AG04450 (cell line): ENCODE measurements around the gene HAUS1. TPM values are rescaled to one million over a fixed set of nuclear protein-coding genes. Genes with fewer than 3 reads are reported as not detected.

Source experiments
- CTCF ChIA-PET: fragments of 300-600, 350-600 bp; formaldehyde crosslinking; extraction: SDS; loops from one replicate; lab custom pipeline; 2022; ENCODE audit warnings: antibody characterized with exemption, inconsistent platforms; lab: Charles Lee
- POLR2A ChIA-PET: fragments of 350-600 bp; formaldehyde crosslinking; extraction: SDS; loops from one replicate; lab custom pipeline; 2021; ENCODE audit warnings: antibody characterized with exemption, inconsistent platforms; lab: Yijun Ruan, JAX
- DNase-seq: peaks from one replicate; pipeline ENCODE4 v3.0.0-alpha.2; 2011; ENCODE audit warnings: low read depth, low spot score
- H3K27ac ChIP-seq: one replicate; pipeline ENCODE4 v1.5.1; 2012; ENCODE audit warnings: low read depth, low read length, control low read depth
- H3K27me3 ChIP-seq: one replicate; pipeline ENCODE4 v1.6.0; 2012; ENCODE audit warnings: low read length; ENCODE audit not compliant: control insufficient read depth, insufficient read depth
- H3K4me3 ChIP-seq: 2 replicates; pipeline ENCODE4 v1.5.1; 2011; ENCODE audit warnings: mild to moderate bottlenecking, low read depth, low read length, control low read depth
- H3K9me3 ChIP-seq: 2 replicates; pipeline ENCODE4 v1.5.1; 2012; ENCODE audit warnings: low read length; ENCODE audit not compliant: control insufficient read depth, insufficient read depth
- CTCF ChIP-seq: IDR thresholded peaks from 2 replicates; pipeline ENCODE4 v1.5.1; 2011; ENCODE audit warnings: low read depth, low read length, control low read depth, inconsistent platforms
- polyA minus RNA-seq: library from RNA; depleted of rRNA, polyadenylated mRNA; stranded (reverse); fragments of >200 nt; gene quantifications from 2 replicates; pipeline ENCODE4 v1.2.3, GENCODE V29; 2011; rRNA and poly(A)+ RNA removed
- polyA plus RNA-seq: library from polyadenylated mRNA; depleted of rRNA; stranded (reverse); fragments of >200 nt; gene quantifications from 2 replicates; pipeline ENCODE4 v1.2.3, GENCODE V29; 2011; rRNA removed

Gene HAUS1, protein sequence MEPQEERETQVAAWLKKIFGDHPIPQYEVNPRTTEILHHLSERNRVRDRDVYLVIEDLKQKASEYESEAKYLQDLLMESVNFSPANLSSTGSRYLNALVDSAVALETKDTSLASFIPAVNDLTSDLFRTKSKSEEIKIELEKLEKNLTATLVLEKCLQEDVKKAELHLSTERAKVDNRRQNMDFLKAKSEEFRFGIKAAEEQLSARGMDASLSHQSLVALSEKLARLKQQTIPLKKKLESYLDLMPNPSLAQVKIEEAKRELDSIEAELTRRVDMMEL
- polyA plus RNA-seq (35.8 and 39.8 TPM in 2 replicates), polyA minus RNA-seq (10.4 and 14.5 TPM in 2 replicates)

DNA sequence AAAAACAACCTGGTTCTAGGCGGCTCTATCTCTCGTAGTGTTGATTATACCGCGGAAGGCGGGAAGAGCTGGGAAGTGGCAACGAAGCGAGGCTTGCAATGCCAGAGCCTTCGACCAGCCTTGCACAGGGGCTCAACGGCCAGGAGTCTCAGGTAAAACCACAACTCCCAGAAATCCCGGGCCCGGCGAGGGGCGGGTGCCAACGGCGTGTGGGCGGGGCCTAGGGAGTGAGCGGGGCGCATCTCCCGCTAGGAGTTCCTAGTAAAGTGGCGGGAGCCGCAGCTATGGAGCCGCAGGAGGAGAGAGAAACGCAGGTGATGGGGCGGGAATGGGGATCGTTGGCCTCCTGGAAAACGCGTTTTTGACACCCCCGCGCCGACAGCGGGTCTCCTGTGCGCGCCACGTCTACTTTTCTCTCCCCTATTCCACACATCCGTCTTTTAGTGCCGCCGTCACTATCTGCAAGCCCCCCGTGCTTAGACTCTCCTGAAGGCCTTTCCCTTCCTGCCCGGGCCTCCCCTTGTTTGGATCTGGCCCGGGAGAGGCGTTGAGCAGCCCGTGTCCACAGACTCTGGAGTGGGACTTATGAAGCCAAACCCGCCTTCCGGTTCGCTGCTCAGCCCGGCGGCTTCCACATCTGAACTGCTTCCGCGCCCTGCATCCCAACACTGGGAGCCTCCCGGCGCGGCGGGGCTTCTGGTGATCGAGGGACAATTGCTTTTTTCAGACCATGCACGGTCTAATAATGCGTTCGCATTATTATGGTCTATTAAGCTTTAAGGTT lies at the start of gene HAUS1:
HAUS1 (plus strand) TSS at position 258 of the 784 bp plus-strand sequence; CDS start at position 285, 27 bp downstream.
- POLR2A ChIA-PET = no interaction called here

GRCh38 chr18:46054956-46055837 lies 49.0 kb upstream of the HAUS1 start:
- Histone ChIP-seq H3K9me3 (no peaks in the 10 kb centered on the region), H3K27me3 (no peaks in the 10 kb centered on the region), H3K4me3 (no peak overlapping the region), H3K27ac (no peak overlapping the region)
- POLR2A ChIA-PET = no interaction called here
- TF ChIP-seq CTCF = no peak
- no peak for DNase-seq
- CTCF ChIA-PET = interaction anchor here (1.1 kb wide), 1 partner anchor 18 kb away, joined by 3 read pairs; no protein-coding TSS in a partner anchor

More for the DNA sequence above, at the start of gene HAUS1:
- peak within 1 kb of the TSS; percentile 82 for H3K27ac ChIP-seq
- peak within 1 kb of the TSS; percentile 93 for H3K4me3 ChIP-seq
- CTCF ChIA-PET = interaction anchor here (0.7 kb wide), 1 partner anchor 327 kb away, joined by 3 read pairs; no protein-coding TSS in a partner anchor
- TF ChIP-seq CTCF = no peak
- H3K27me3 ChIP-seq = no peaks in the 10 kb centered on the region
- peak; percentile 11 for DNase-seq
- H3K9me3 ChIP-seq = peaks cover 4% of the 10 kb centered on the region; the same call in 1 of the 2 replicates

DNA sequence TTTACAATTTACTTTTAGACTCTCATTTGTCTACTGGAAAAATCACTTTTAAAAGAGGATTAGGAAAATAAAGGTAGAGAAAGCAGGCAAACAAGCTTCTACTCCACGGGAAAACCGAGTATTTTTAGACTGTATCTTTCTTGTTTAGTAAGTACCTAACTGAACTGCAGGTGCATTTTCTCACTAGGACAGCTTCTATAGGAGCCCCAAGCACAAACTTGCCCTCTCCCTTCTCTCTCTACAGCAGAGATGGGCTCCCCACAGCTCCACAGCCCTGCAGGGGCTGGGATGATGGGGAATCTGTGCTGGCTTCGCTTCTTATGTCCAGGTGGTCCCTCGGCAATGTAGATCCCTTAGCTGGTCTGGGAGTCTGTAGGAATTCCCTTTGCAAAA lies 48.4 kb upstream of the HAUS1 start:
- DNase-seq = no peak
- H3K9me3 ChIP-seq = no peaks in the 10 kb centered on the region
- no peak for TF ChIP-seq CTCF
- no peak overlapping the region for H3K4me3 ChIP-seq
- POLR2A ChIA-PET = no interaction called here
- H3K27ac ChIP-seq = no peak overlapping the region
- H3K27me3 ChIP-seq = no peaks in the 10 kb centered on the region
- CTCF ChIA-PET = interaction anchor here (0.6 to 1.1 kb wide), 2 partner anchors 18 to 145 kb away, joined by 3 to 4 read pairs; no protein-coding TSS in a partner anchor

DNA sequence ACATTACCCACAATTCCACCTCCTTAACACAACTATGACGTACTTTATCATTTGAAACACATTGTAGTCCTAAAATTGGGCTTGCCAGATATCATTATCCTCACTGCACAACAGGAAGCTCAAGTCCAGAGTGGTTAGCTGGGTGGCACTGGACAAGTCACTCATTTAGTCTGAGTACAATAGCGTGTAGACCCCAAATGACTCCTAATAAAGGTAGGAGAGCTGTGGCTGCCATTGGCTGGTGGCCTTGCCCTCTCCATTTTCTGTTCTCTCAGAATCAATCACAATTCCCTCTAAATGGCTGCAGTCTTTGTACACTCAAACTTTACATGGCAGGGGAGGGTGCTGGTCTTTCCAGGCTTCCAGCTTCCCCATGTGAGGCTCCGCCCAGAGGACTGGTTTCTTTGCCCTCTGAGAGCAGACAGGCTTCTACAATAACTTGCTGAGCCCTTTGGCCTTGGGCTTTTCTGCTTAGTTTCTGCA lies 43.8 kb upstream of the HAUS1 start:
- POLR2A ChIA-PET = no interaction called here
- H3K27me3 ChIP-seq = no peaks in the 10 kb centered on the region
- no peak overlapping the region for H3K4me3 ChIP-seq
- H3K9me3 ChIP-seq = no peaks in the 10 kb centered on the region
- CTCF ChIA-PET = no interaction called here
- H3K27ac ChIP-seq = no peak overlapping the region
- no peak for DNase-seq
- no peak for TF ChIP-seq CTCF
